SU-DHL-6 (cell line): ENCODE measurements around the gene ZNF789.

ENCODE experiments used
- H2AFZ ChIP-seq: fragments of 200-600 bp; sonication (generic); 2 replicates; pipeline ENCODE4 v1.6.1; 2014; ENCODE audit warnings: low read depth, mild to moderate bottlenecking, moderate library complexity, mixed read lengths, antibody characterized with exemption, low read length; ENCODE audit not compliant: severe bottlenecking
- H3F3A ChIP-seq: fragments of 200-600 bp; shearing (Covaris generic); 2 replicates; pipeline ENCODE4 v1.6.0; 2016; ENCODE audit warnings: antibody characterized with exemption, mild to moderate bottlenecking; ENCODE audit not compliant: insufficient read depth
- H3K27ac ChIP-seq: fragments of 200-600 bp; sonication (generic); 2 replicates; pipeline ENCODE4 v1.5.1; 2016; ENCODE audit warnings: low read depth, mild to moderate bottlenecking, low read length, moderate library complexity, mixed read lengths
- H3K27me3 ChIP-seq: fragments of 200-600 bp; sonication (generic), shearing (Covaris generic); 2 replicates; pipeline ENCODE4 v1.6.0; 2014; ENCODE audit warnings: mild to moderate bottlenecking, low read length
- H3K36me3 ChIP-seq: fragments of 200-600 bp; sonication (generic); 2 replicates; pipeline ENCODE4 v1.6.1; 2014; ENCODE audit warnings: mild to moderate bottlenecking, low read length, mixed read lengths
- H3K4me2 ChIP-seq: fragments of 300-600, 200-600 bp; shearing (Covaris generic), sonication (generic); 2 replicates; pipeline ENCODE4 v1.6.0; 2014; ENCODE audit warnings: low read length, low read depth, mild to moderate bottlenecking; ENCODE audit not compliant: poor library complexity, severe bottlenecking
- H3K4me3 ChIP-seq: fragments of 200-600 bp; sonication (generic); 2 replicates; pipeline ENCODE4 v1.5.1; 2014; ENCODE audit warnings: antibody characterized with exemption, low read length, mild to moderate bottlenecking, mixed read lengths; ENCODE audit not compliant: insufficient read depth, poor library complexity, severe bottlenecking
- H3K79me2 ChIP-seq: fragments of 200-600 bp; sonication (generic); 2 replicates; pipeline ENCODE4 v1.6.1; 2014; ENCODE audit warnings: mild to moderate bottlenecking, low read length, moderate library complexity; ENCODE audit not compliant: insufficient read depth
- H3K9ac ChIP-seq: fragments of 200-600 bp; sonication (generic); 2 replicates; pipeline ENCODE4 v1.7.0; 2014; ENCODE audit warnings: mild to moderate bottlenecking, low read length
- H3K9me2 ChIP-seq: fragments of 200-600 bp; sonication (generic); replicated peaks from 2 replicates; pipeline ENCODE4 v1.6.1; 2014; ENCODE audit warnings: low read length; ENCODE audit not compliant: insufficient read depth
- H3K9me3 ChIP-seq: fragments of 200-600 bp; sonication (generic); 2 replicates; pipeline ENCODE4 v1.6.1; 2014; ENCODE audit warnings: low read length, mixed read lengths; ENCODE audit not compliant: insufficient read depth
- H4K20me1 ChIP-seq: fragments of 200-600 bp; sonication (generic); 2 replicates; pipeline ENCODE4 v1.6.1; 2014; ENCODE audit warnings: low read depth, mild to moderate bottlenecking, antibody characterized with exemption, low read length, moderate library complexity, mixed read lengths
- CTCF ChIP-seq: fragments of 200-600 bp; sonication (generic); IDR thresholded peaks from one replicate; pipeline ENCODE4 v1.5.1; 2017; ENCODE audit warnings: antibody characterized with exemption, mild to moderate bottlenecking, low read length, moderate library complexity; ENCODE audit not compliant: insufficient read depth, poor library complexity, severe bottlenecking
- EZH2phosphoT487 ChIP-seq: fragments of 200-600 bp; sonication (generic), shearing (Covaris generic); conservative IDR thresholded peaks from 2 replicates; pipeline ENCODE4 v1.6.1; 2018; ENCODE audit warnings: mild to moderate bottlenecking, antibody characterized with exemption, low read length, moderate library complexity, mixed read lengths

Gene ZNF789

GRCh38 chr7:99472561-99473314 lies at the start of gene ZNF789:
Gene ZNF789, plus strand, starts transcription at chr7:99472890. Its CDS starts 3,567 bp downstream, at chr7:99476457.
- Histone ChIP-seq H3K27ac (peak within 1 kb of the TSS; percentile 88), H3F3A (peaks cover 15% of the 10 kb centered on the region), H3K27me3 (no peaks in the 10 kb centered on the region), H3K9me3 (no peaks in the 10 kb centered on the region), H3K36me3 (no peaks in the 10 kb centered on the region), H2AFZ (peak within 1 kb of the TSS; percentile 94), H3K9me2 (no peaks in the 10 kb centered on the region), H3K9ac (peak within 1 kb of the TSS; percentile 79), H3K4me2 (peak within 1 kb of the TSS; percentile 83), H3K79me2 (peaks cover 50% of the 10 kb centered on the region), H3K4me3 (peak within 1 kb of the TSS; percentile 89), H4K20me1 (no peaks in the 10 kb centered on the region)
- TF ChIP-seq EZH2phosphoT487 (no peak), CTCF (no peak)

DNA sequence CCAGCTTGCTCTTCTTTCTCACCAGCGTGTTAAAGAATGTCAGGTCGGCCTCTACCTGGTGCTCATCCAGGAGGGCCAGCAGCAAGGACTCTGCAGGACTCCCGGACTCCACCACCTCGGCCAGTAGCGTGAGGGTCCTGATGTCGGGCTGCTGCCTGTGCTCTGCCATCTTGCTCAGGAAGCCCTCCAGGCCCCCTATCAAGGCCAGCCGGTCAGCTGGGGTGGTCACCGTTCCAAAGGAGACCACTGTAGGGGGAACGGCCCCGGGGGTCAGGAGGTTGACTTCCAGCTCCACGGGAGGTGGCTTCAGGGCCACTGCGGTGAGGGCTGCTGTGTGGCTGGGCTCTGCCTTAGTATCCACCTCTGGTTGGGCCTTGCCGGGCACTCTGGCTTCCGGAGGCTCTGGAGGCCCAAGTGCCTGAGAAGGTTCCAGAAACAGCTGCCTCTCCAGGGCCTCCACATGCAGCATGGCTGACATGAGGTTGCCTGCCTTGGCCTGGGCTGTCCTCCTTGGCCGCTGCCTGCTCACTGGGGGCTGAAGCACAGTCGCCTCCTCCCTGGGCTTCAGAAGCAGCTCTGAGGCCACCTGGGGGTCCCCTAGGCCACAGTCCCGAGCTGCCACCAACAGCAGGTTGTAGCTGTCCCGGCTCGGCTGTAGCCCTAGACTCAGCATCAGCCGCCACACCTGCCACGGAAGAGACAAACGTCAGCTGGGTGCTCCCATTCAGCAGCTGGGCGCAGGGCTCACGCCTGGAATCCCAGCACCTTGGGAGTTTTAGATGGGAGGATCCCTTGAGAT lies 47.6 kb upstream of the ZNF789 start:
- H4K20me1 ChIP-seq = no peaks in the 10 kb centered on the region

DNA sequence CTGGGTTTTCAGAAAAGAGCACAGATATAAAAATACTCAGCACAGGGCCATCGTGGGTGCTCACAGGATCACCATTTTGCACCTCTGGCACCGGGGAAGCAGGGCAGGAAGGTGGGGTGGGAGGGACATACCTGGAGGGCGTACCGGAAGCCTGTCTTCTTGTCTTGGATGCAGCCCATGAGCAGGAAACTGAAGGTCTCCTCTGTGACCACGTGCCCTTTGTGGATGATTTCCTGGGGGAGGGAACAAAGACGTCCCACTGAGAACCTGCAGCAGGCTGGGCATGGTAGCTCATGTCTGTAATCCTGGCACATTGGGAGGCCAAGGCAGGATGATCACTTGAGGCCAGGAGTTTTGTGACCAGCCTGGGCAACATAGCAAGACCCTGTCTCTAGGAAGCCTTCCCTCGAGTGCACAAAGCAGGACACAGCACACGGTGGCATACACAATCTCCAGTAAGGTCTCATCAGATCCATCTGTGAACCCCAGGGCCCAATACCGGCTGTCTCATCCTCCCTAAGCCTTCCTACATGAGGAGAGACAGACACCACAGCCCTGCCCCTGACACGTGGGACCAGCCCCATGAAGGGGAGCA lies 43.6 kb upstream of the ZNF789 start:
- Histone ChIP-seq H3K27me3 (no peaks in the 10 kb centered on the region), H3K4me3 (no peak overlapping the region), H3K4me2 (no peak overlapping the region), H3K27ac (no peak overlapping the region), H3K9ac (no peak overlapping the region), H3K9me3 (no peaks in the 10 kb centered on the region), H3F3A (no peaks in the 10 kb centered on the region), H3K36me3 (peaks cover 2% of the 10 kb centered on the region; the same call in 1 of the 2 replicates), H3K79me2 (no peaks in the 10 kb centered on the region), H3K9me2 (no peaks in the 10 kb centered on the region), H4K20me1 (no peaks in the 10 kb centered on the region), H2AFZ (no peak overlapping the region)
- TF ChIP-seq EZH2phosphoT487 (no peak), CTCF (no peak)

More for the DNA sequence above, 47.6 kb upstream of the ZNF789 start:
- H3K4me2 ChIP-seq = no peak overlapping the region
- H3K27me3 ChIP-seq = no peaks in the 10 kb centered on the region
- H3K9me2 ChIP-seq = no peaks in the 10 kb centered on the region
- peaks cover 14% of the 10 kb centered on the region; the same call in 1 of the 2 replicates for H3F3A ChIP-seq
- no peaks in the 10 kb centered on the region for H3K9me3 ChIP-seq
- no peak overlapping the region for H3K4me3 ChIP-seq
- H3K79me2 ChIP-seq = no peaks in the 10 kb centered on the region
- no peak for TF ChIP-seq CTCF
- TF ChIP-seq EZH2phosphoT487 = no peak
- no peak overlapping the region for H2AFZ ChIP-seq
- H3K27ac ChIP-seq = no peak overlapping the region
- no peak overlapping the region for H3K9ac ChIP-seq
- peaks cover 5% of the 10 kb centered on the region; the same call in 1 of the 2 replicates for H3K36me3 ChIP-seq
